Measurements from ENCODE around the gene AKAP6. TPM values are rescaled to one million over a fixed set of nuclear protein-coding genes. Genes with fewer than 3 reads are reported as not detected.

The AKAP6 gene
- total RNA-seq, 1 donor from 2014 or later = 3.4 TPM

- Mint-ChIP-seq H3K4me3 (ENCODE audit: low read depth) (no peak overlapping the region), H3K9me3 (ENCODE audit: low read depth) (no peaks in the 10 kb centered on the region), H3K27ac (no peak overlapping the region), H3K36me3 (ENCODE audit: insufficient read depth) (no peaks in the 10 kb centered on the region), H3K4me1 (ENCODE audit: low read depth) (no peaks in the 10 kb centered on the region), H3K27me3 (no peaks in the 10 kb centered on the region)
- TF ChIP-seq, protein P1, sequence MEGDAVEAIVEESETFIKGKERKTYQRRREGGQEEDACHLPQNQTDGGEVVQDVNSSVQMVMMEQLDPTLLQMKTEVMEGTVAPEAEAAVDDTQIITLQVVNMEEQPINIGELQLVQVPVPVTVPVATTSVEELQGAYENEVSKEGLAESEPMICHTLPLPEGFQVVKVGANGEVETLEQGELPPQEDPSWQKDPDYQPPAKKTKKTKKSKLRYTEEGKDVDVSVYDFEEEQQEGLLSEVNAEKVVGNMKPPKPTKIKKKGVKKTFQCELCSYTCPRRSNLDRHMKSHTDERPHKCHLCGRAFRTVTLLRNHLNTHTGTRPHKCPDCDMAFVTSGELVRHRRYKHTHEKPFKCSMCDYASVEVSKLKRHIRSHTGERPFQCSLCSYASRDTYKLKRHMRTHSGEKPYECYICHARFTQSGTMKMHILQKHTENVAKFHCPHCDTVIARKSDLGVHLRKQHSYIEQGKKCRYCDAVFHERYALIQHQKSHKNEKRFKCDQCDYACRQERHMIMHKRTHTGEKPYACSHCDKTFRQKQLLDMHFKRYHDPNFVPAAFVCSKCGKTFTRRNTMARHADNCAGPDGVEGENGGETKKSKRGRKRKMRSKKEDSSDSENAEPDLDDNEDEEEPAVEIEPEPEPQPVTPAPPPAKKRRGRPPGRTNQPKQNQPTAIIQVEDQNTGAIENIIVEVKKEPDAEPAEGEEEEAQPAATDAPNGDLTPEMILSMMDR (IDR thresholded peaks at IDR 0.05; ENCODE audit: unreplicated experiment) = no peak
- no peak for DNase-seq (ENCODE audit: low spot score, unreplicated experiment)
Measured at GRCh38 chr14:32507029-32507984, 178.2 kb downstream of the AKAP6 start.

DNA sequence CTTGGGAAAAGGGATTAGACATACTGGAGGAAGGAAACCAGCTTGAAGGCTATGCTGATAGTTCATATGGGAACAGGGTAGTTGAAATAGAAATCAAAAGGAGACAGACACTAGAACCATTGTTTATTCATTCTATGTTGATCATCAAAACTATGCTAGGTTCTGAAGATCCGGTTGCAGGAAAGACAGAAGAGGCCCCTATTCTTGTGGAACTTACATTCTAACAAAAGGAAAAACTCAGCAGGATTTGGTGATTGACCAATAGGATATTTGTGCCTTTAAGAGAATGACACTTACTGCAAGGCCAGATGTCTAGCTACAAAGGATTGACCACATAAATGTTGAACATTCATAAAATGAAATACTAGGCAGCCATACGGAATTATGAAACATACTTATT, 179.2 kb downstream of the AKAP6 start:
- Mint-ChIP-seq H3K27me3 (no peaks in the 10 kb centered on the region), H3K9me3 (ENCODE audit: low read depth) (no peaks in the 10 kb centered on the region)
- TF ChIP-seq, protein P1 (IDR thresholded peaks at IDR 0.05; ENCODE audit: unreplicated experiment) = no peak

DNA sequence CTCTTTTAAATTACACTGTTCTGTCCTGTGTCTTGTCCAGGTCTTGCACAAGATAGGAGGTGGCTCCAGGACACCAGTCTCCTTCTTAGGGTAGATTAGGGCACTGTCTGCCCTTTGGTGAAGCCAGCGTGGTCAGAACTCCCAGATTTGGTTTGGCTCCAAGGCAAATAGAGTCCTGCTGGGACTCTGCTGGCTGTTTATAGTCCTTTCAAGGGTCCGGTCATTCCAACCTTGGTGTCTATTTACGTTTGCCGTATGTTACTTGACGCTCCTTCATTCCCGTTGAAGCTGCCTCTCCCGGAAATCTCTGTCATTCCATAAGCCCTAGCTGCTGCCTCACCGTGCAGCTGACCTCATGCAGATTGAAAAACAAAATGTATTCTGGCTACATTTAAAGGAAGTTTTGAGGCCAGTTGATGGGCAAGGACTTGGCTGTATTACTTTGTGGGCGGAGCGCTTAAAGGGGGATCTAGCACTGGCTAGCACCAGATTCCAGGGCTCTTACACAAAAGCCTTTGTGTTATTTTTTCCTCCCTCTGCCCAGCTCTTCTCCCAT, 180.6 kb downstream of the AKAP6 start:
- Mint-ChIP-seq H3K9me3 (ENCODE audit: low read depth) (no peaks in the 10 kb centered on the region), H3K4me1 (ENCODE audit: low read depth) (no peaks in the 10 kb centered on the region), H3K36me3 (ENCODE audit: insufficient read depth) (no peaks in the 10 kb centered on the region), H3K27me3 (no peaks in the 10 kb centered on the region), H3K27ac (no peak overlapping the region), H3K4me3 (ENCODE audit: low read depth) (no peak overlapping the region)
- TF ChIP-seq, protein P1 (IDR thresholded peaks at IDR 0.05; ENCODE audit: unreplicated experiment) = no peak
- DNase-seq (ENCODE audit: low spot score, unreplicated experiment) = no peak

More for the DNA sequence above, 179.2 kb downstream of the AKAP6 start:
- no peak for DNase-seq (ENCODE audit: low spot score, unreplicated experiment)
- no peak overlapping the region for H3K27ac Mint-ChIP-seq
- H3K36me3 Mint-ChIP-seq (ENCODE audit: insufficient read depth) = no peaks in the 10 kb centered on the region
- no peak overlapping the region for H3K4me3 Mint-ChIP-seq (ENCODE audit: low read depth)
- H3K4me1 Mint-ChIP-seq (ENCODE audit: low read depth) = no peaks in the 10 kb centered on the region

DNA sequence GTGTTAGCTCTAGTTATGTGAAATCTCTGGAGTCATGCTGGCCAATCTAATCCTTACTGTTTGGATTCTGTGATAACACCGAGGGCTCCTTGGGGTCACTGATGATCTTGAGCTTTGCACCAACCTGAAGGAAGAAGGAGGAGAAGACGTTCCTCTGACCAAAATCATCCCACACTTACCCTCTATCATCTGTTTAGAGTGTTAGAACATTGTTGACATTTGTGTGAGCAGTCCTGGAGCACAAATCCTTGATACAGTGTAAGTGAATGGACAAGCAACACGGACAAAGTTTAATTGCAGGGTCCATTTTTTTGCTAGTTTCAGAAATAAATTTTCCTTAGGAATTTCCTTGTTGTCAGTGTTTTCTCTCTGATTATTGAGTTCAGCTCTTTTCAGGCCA, 181.7 kb downstream of the AKAP6 start:
- no peak for DNase-seq (ENCODE audit: low spot score, unreplicated experiment)
- no peaks in the 10 kb centered on the region for H3K36me3 Mint-ChIP-seq (ENCODE audit: insufficient read depth)
- TF ChIP-seq, protein P1 (IDR thresholded peaks at IDR 0.05; ENCODE audit: unreplicated experiment) = no peak
- H3K4me1 Mint-ChIP-seq (ENCODE audit: low read depth) = no peaks in the 10 kb centered on the region
- no peaks in the 10 kb centered on the region for H3K27me3 Mint-ChIP-seq
- no peak overlapping the region for H3K27ac Mint-ChIP-seq
- H3K4me3 Mint-ChIP-seq (ENCODE audit: low read depth) = no peak overlapping the region
- no peaks in the 10 kb centered on the region for H3K9me3 Mint-ChIP-seq (ENCODE audit: low read depth)

DNA sequence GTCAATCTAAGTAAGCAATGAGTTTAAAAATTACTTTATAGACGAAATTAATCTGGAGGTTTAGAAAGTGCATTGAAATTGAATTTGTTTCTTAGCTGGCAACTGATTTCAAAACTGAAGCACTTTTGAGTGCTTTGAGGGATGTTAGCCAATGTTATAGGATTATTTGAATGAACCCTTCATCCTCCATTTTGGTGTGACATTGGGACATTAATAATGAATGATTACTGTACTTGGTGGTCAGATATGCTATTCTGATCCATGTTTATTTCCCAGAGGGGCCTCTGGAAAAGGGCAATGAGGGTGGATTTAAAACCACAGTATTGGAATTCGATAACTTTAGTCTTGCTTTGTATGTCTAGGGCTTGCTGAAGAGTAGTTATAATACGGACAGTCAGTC, 183.2 kb downstream of the AKAP6 start:
- H3K4me3 Mint-ChIP-seq (ENCODE audit: low read depth) = no peak overlapping the region
- no peak overlapping the region for H3K27ac Mint-ChIP-seq
- H3K36me3 Mint-ChIP-seq (ENCODE audit: insufficient read depth) = no peaks in the 10 kb centered on the region
- TF ChIP-seq, protein P1 (IDR thresholded peaks at IDR 0.05; ENCODE audit: unreplicated experiment) = no peak
- no peak for DNase-seq (ENCODE audit: low spot score, unreplicated experiment)
- H3K4me1 Mint-ChIP-seq (ENCODE audit: low read depth) = no peaks in the 10 kb centered on the region
- no peaks in the 10 kb centered on the region for H3K9me3 Mint-ChIP-seq (ENCODE audit: low read depth)
- no peaks in the 10 kb centered on the region for H3K27me3 Mint-ChIP-seq
